Superior temporal gyrus (tissue), 1 donor: Measurements from ENCODE around the gene FGFR4.
A peak's percentile ranks its signal among the peaks of the same experiment; 100 is the strongest.
"Not testable (repeated sequence)": the region's sequence is repeated elsewhere in the genome, so short reads cannot be mapped to it uniquely, and the experiment has no call there.

Experiments used
- DNase-seq: peaks from one replicate; pipeline ENCODE4 v3.0.0-alpha.2; 2016; ENCODE audit errors: extremely low spot score

The FGFR4 gene

DNA sequence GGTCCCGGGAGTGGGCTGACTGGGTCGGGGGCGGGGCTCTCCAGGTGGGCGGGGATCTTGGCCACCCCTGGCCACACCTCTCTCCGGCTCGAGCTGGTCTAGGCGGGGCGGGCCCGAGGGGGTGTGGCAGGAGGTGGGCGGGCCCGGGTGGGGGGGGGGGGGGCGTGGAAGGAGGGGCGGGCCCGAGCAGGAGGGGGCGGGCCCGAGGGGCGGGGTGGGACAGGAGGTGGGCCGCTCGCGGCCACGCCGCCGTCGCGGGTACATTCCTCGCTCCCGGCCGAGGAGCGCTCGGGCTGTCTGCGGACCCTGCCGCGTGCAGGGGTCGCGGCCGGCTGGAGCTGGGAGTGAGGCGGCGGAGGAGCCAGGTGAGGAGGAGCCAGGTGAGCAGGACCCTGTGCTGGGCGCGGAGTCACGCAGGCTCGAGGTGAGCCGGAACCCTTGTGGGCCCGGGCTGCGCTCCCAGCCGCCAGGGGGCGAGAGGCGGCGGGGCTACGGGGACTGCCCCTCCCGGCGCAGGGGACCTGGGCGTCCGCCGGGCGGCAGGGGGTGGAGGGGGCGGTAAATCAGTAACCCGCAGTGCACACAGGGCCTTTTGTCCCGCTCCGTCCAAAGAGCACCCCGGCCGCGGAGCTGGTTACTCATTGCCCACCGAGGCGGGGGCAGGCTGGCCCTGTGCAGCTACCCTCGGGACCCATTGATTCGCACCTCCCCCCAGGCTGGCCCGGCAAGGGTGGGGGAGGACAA is at the start of gene FGFR4:
TSS of gene FGFR4 (plus strand) at position 262 of the 744 bp plus-strand sequence. CDS start 2,688 bp downstream, outside the sequence.
- DNase-seq, result no peak

DNA sequence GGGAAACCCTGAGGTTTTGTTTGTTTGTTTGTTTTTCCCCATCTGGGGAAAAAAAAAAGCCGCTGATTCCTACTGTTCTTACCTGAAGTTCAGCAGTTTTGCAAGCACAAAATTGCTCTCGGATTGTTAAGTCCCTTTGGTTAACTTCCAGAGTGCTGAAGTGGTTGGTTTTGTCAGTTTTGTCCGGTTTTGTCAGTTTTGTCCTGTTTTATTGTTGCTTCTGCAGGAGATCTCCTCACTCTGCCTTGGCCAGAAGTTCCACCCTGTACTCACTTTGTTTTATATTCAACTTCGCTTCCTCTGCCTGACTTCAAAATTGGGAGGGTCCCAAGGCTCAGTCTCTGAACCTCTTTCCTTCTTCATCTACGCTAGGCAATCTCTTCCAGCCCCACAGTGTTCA is 49.8 kb upstream of the FGFR4 start:
- DNase-seq, result no peak

DNA sequence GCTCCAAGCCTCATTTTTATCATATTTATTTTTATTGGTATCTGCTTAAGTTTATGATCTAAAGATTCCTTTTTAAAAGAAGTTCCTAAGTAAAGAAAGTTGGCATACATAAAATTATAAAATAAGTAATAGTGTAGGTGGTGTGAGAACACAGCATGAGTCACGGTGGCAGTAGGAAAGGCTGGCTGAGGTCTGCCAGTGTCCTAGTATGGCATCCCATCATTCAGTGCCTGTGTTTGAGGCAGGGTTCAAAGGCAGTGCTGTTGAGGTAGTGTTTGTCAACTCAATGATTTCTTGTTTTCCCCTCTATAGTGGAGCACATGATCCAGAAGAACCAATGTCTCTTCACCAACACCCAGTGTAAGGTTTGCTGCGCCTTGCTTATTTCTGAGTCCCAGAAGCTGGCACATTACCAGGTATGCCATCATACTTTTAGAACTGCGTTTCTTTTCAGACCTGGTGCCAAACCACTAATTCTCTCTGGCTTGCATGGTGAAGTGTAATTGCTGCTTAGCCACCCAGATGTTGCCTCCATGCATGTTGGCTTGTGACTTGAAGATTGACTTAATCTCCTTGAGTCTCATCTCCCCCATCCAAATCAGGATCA is 45.8 kb upstream of the FGFR4 start:
- peak; percentile 49 for DNase-seq

DNA sequence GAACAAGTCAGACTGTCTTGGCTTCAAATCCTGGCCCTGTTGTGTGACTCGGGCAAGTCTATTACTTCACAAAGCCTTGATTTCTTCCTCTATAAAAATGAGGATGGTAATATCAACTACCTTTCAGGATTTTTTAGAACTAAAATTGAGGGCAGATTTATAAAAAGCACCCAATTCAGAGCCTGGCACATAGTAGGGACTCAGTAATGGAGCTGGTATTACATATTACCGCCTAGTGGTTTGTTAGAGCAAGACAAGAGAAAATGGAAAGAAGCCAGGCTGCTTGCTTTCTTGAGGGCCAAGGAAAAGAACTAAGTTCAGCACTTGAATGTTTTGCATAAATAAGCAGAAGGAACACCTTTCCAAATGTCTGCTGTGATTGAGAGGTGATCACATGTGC is 44.8 kb upstream of the FGFR4 start:
- DNase-seq, result no peak

DNA sequence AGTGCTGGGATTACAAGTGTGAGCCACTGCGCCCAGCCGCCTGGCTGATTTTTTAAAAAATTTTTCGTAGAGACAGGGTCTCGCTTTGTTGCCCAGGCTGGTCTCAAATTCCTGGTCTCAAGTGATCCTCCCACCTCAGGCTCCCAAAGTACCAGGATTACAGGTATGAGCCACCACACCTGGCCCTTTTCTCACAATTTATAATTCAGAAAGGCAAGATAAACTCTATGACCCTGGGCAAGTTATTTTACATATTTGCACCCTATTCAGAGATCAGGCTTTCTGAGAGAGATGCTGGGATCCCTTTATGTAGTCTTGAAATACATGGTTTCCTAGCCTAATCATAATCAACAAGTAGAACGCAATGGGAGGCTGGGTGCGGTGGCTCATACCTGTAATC is 43.6 kb upstream of the FGFR4 start:
- DNase-seq, result no peak

DNA sequence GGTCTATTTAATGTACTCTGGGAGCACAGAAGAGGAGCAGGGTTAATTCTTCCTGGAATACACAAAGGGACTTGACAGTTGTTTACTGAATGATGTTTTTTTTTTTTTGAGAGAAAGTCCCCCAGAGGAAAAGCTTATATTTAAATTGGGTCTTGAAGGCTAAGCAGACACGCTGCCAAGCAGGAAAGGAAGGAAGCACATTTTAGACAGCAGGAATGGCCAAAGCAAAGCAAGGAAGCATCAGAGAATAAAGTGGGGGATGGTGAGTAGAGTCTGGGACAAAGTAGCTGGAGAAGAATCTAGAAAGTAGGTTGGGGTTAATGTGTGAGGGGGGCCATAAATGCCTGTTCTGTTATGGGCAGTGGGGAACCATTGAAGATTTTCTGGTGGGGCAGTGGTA is 42.8 kb upstream of the FGFR4 start:
- no peak for DNase-seq

DNA sequence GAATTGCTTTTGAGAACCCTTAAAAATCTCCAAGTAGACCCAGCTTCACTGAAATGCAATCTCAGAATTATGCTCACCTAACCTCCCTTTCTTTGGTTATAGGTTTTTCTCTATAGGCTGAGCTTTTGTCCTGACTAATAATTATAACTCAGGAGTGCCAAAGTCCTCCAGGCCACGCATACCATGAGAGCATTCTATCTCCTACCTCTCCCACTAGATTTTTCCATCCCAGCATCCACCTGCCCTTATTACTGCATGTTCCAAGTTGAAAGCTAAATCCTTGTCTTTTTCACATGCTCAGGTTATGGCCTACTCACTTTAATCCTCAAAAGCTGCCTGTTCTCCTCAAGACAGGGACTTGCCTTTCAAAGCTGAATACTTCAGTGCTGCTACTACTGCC is 42.1 kb upstream of the FGFR4 start:
- DNase-seq, result no peak

DNA sequence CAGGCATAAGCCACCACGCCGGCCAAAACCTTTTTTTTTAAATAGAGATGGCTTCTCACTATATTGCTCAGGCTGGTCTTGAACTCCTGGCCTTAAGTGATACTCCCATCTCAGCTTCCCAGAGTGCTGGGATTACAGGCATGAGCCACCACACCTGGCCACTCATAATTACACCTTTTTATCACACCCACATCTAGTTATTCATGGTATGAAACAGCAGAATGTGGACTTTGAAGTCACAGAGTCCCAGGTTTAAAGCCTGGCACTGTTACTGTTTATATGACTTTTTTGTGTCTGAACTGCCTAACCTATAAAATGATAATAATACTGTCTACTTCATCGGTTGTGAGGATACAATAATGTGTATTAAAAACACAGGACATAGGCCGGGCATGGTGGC is 41.1 kb upstream of the FGFR4 start:
- no peak for DNase-seq

DNA sequence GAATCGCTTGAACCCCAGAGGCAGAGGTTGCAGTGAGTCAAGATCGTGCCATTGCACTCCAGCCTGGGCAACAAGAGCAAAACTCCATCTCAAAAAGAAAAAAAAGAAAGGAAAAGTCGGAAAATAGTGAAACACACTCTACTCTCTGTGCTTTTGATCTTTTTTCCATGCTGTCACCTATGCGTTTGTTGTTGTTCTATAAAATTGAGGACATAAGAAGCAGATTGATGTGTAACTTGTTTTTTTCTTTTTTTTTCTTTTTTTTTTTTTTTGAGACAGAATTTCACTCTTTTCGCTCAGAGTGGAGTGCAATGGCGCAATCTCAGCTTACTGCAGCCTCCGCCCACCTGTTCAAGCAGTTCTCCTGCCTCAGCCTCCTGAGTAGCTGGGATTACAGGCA is 38.2 kb upstream of the FGFR4 start:
- not testable (repeated sequence) for DNase-seq

DNA sequence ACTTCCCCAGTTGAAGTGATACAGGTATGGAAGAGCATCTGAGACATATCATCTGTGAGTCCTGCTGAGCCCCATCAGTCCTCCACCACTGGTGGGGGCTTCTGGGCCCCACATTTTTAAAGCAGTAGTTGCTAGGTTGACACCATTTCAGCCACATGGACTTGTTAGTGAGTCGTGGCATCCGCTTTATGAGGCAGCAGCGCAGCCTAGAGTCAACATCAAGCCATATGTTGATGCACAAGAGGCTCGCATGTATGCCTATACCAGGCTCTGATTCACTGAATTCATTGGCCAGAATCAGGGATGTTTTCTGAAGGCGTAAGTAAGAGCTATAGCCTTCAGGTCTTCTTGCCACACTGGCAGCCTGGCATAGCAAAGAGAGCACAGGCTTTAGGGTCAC is 37.4 kb upstream of the FGFR4 start:
- no peak for DNase-seq

DNA sequence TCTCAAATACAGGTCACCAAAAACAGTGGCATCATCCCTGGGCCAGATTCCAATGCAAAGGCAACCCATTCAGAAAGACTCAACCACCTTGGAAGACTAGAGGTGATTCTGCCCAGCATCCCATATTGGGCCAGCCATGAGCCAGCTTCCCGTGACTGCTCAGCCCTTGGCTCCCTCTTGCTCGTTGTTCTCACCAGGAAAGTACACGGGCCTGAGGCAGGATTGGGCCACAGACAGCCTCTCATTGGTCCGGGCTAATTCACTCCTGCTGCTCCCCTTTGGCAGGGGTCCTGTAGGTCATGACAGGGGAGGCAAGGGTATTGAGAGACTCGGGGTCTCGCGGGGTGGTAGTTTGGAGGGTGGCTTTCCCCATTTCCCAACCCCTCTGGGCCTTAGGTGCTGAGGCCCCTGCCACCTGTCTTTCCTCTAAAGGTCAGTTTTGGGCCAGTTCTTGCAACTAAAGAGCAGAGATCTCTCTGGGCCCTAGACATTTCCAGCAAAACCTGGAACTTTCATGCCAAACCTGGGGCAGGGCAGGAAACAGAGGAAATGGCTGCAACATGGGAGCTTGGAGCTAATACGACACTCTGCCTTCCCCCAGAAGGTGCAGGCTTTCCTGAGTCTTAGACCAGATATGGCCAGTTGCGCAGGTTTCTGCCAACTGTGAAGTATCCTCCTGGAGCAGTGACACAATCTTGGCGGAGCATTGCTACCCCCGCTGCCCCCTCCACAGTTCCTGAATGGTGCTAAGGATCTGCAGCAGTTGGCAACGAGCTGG is 22.0 kb upstream of the FGFR4 start:
- no peak for DNase-seq

DNA sequence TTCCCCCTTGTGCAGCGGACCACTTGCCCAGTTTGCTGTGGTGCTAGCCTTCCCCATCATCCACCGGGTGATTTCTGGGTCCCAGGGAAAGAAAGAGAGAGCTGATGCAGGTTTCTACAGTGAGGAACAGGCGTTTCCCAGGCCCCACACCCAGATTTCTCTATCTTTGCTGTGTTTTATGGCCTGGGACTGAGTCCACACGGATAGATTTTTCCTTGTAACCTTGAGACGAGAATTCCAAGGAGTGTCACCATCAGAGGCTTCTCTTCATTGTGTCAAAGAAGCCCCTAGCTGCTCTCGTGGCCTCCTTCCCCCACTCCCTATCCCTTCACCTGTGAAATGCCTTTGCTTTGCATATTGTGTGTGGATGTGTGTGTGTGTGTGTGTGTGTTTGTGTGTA is 21.2 kb upstream of the FGFR4 start:
- DNase-seq, result no peak

DNA sequence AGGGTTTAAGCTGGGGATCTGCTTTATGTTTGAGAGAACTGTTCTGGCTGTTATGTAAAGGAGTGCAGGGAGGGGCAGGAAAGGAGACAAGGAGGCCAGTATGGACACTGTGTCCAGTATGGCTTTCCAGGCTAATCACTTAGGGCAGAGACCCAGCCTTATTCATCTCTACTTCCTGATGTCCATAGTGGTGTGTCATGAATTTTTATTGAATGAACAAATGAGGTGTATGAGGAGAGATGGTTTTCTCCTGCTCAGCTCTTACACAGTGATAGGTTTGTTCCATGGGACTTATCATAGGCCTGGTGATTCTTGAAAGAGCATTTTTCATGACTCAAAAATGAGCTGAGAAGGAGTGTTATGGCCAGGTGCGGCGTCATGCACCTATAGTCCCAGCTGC is 20.5 kb upstream of the FGFR4 start:
- DNase-seq, result no peak

DNA sequence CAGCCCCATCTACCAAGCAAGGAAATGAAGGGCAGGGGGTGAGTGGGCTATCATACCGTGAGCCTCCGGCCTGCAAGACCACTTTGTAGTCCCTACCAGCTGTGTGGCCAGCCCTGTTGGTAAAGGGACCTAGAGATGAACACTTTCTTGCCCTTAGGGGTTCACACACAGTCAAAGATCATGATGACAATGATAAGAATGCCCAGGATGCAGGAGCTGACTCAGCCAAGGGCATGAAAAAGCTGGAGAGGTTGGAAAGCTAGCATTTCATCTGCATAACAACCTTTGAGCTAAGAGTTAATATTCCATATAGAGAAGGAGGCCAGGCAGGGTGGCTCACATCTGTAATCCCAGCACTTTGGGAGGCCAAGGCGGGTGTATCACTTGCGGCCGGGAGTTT is 19.2 kb upstream of the FGFR4 start:
- no peak for DNase-seq

DNA sequence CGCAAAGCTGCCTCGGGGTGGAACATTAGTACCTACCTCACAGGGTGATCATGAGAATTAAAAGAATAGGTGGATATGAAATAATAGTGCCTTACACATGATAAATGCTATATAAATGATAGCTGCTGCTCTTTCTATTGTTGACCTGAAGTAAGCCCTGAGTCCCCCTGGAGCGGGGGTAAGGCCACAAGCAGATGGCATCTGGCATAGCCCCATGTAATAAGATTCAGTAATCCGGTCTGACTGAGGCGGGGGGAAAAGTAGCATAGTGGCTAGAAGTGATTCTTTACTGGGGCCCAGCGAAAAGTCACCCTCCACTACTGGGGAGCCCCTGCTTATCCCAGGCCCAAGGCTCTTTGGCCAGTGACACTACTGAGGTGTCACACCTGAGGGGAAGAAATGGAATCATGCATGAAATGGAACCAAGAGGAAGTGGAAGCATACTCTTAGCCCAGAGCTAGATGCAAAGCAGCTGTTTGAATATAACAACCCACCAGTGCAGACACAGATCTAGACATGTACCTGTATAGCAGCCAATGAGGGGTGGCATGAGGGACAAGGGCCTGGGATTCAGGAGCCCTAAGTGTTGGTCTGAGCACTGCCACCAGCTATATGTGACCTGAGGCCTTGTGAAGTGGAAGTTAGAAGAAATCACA is 16.1 kb upstream of the FGFR4 start:
- DNase-seq, result no peak

DNA sequence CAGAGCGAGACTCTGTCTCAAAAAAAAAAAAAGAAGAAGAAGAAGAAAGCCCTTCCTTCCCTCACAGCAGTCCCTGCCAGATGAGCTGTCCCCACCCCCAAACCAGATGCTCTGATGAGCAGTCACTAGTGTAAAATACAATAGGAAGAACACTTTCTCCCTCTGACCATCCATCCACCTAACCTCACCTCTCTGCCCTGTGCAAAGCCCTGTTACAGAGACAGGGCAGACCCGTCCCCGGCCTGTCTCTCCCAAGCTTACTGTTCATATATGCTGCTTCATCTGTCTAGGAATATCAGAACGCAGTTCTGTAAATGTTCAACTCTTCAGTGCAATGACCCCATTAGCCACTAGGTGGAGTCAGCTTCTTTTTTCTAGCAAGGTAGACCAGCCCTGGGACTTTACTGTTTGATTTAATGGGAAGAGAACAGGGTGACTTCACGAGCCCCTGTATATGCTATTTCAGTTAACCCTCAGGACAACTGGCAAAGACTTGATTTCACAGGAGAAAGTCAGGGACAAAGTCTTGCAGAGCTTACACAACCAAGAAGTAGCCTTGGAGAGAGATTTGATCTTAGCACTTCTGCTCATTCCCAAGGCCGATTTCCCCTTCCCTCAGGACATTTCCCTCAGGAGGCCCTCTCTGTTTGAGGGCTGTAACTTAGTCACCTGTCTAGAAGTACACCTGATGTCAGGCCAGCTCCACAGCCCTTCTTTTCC is 14.9 kb upstream of the FGFR4 start:
- peak; percentile 96 for DNase-seq

DNA sequence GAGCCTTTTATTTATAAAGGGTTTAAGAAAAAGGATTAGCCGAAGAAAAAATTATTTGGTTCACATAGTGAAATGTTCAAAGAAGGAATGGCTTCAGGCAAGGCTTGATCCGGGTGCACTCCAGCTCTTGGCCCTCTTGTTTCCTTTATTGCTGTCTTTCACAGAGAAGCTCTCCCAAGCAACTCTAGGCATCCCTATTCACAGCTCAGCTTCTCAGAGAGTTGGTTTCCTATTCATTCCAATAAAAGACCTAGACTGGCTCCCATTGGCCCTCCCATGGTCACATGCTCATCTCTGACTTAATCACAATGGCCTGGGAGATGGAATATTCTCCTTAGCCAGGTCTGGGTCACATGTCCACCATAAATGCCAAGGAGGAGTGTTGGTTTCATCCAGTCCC is 9.4 kb upstream of the FGFR4 start:
- no peak for DNase-seq

DNA sequence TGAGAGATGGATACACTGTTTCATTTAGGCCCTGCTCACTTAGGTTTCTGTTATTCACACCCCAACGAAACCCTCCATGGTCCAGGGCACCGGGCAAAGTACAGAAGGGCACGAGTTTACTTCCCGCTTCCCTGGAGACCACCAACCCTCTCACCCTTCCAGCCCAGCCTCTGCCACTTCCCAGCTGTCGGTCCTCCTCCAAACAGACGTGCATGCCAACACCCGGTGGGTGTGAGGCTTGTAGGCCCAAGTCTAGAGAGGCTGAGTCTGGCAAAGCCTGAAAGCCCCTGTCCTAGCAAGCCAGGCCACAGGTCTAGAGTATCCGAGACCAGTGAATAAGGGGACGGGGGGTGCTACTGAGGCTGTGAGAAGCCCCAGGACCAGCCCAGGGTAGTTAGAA is 7.1 kb upstream of the FGFR4 start:
- DNase-seq, result no peak

DNA sequence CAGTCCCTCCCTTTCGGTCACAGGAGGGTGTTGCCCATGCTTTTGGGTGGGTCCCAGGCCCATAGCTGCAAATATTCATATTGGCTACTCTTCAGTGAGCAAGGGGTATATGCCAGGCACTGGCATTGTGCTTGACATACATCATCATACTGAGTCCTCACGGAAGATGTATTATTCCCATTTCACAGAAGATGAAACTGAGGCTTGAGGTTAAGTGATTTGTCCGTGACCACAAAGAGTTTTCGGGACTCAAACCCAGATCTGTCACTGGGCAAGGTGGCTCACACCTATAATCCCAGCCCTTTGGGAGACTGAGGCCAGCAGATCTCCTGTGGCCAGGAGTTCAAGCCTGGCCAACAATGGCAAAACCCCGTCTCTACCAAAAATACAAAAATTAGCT is 6.5 kb upstream of the FGFR4 start:
- DNase-seq, result no peak

DNA sequence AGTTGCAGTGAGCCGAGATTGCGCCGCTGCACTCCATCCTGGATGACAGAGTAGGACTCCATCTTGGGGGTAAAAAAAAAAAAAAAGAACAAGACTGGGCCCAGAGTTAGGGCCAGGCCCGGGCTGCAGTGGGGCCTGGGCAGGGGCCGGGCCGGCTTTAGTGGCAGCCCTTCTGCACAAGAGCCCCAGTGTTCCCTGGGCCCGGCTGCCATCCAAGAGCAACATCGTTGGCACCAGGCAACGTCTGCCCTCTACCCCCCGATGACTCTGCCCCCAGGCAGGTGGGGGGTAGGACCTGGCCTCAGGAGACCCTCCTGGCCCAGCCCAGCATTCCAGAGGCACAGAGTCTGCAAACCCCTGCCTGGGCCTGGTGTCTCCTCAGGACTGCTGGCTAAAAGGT is 4.9 kb upstream of the FGFR4 start:
- no peak for DNase-seq

DNA sequence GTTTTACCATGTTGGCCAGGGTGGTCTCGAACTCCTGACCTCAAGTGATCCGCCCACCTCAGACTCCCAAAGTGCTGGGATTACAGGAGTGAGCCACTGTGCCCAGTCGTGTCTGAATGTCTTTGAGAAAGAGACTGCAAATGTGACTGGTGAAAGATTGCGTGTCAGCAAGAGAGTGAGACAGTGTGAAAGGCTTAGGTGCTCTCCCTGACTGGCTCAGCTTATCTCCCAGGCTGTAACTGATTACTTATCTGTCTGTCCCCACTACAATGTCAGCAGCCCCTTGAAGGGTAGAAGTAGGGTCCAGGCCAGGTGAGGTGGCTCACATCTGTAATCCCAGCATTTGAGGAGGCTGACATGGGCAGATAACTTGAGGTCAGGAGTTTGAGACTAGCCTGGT is 3.4 kb upstream of the FGFR4 start:
- no peak for DNase-seq

DNA sequence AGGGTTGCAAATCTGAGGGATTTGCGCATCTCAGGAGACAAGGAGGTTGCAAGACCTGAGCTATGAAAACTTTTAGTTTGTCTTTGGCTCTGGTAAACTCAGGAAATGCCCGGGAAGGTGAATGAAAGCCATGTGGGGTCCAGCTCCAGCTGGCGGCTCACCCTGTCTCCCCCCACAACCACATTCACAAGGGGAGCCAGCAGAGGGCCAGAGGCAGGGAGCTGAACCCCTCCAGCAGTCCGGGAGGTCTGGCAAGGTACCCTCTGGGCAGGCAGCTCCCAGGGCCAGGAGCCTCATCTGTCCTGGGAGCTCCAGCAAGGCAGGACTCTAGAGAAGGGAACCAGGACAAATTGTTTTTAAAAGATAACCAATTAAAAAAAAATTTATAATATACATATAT is 2.5 kb upstream of the FGFR4 start:
- DNase-seq, result no peak
